ENCODE results near the gene PPARG. TPM values are rescaled to one million over a fixed set of nuclear protein-coding genes. Genes with fewer than 3 reads are reported as not detected.

The PPARG gene
- total RNA-seq, 6 donors from 2014 or later = 39.8 to 93.9 (median 52.7) TPM

DNA sequence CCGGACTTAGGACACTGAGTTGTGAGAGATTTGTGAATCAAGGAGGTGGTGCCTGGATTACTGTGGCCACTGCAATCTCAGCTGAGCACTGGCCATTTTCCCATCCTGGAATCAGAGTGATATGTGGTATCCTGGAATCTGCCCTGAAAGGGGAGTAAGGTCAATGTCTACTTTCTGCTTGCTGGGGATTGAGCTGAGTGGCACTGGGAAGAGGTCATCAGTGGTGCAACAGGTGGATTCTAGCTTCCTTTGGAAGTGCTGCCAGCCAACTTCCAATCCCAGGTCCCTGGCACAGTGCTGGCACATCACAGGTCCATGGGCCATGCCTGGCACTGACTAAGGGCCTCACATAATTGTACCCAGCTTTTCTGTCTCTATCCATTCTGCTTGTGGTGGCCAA, 174.8 kb downstream of the PPARG start:
- WGBS, 2 donors = 61 to 92% methylated on average over 1 of the region's 1 CpG
- no peak overlapping the region for H3K4me3 ChIP-seq

DNA sequence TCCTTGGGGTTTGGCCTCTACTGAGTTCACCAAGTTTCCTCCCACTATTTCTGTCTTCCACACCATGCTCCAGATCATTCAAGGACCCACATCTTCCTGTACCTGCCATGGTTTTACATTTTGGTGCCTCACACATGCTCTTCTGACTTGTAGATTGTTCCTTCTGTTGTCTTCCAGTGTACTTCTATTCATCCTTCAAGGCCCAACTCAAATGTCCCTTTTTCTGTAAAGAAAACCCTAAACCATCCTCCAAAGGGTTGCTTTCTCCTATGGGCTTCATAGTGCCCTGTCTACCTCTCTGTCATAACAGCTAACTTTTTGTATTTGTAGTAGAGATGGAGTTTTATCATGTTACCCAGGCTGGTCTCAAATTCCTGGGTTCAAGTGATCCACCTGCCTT, 175.3 kb downstream of the PPARG start:
- Histone ChIP-seq H3K4me1 (peaks cover 3 to 10% (median 7%) of the 10 kb centered on the region in 4 donors), H3K36me3 (no peaks in the 10 kb centered on the region)

More for the DNA sequence above, 174.8 kb downstream of the PPARG start:
- Histone ChIP-seq H3K27ac (peak overlapping the region in 1 of 4 donors; percentile 76), H3K27me3 (no peaks in the 10 kb centered on the region), H3K9me3 (no peaks in the 10 kb centered on the region), H3K36me3 (no peaks in the 10 kb centered on the region), H3K4me1 (peaks cover 3 to 10% (median 8%) of the 10 kb centered on the region in 4 donors)
- no peak for TF ChIP-seq EP300 (IDR thresholded peaks at IDR 0.05)
- TF ChIP-seq, protein P1, sequence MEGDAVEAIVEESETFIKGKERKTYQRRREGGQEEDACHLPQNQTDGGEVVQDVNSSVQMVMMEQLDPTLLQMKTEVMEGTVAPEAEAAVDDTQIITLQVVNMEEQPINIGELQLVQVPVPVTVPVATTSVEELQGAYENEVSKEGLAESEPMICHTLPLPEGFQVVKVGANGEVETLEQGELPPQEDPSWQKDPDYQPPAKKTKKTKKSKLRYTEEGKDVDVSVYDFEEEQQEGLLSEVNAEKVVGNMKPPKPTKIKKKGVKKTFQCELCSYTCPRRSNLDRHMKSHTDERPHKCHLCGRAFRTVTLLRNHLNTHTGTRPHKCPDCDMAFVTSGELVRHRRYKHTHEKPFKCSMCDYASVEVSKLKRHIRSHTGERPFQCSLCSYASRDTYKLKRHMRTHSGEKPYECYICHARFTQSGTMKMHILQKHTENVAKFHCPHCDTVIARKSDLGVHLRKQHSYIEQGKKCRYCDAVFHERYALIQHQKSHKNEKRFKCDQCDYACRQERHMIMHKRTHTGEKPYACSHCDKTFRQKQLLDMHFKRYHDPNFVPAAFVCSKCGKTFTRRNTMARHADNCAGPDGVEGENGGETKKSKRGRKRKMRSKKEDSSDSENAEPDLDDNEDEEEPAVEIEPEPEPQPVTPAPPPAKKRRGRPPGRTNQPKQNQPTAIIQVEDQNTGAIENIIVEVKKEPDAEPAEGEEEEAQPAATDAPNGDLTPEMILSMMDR (IDR thresholded peaks at IDR 0.05) = no peak
- TF ChIP-seq POLR2A (IDR thresholded peaks at IDR 0.05) = no peak
- no peak for TF ChIP-seq POLR2AphosphoS5 (IDR thresholded peaks at IDR 0.05)
- ATAC-seq (ENCODE audit: low FRiP score in 2 of 2) (no peak), DNase-seq (no peak)

DNA sequence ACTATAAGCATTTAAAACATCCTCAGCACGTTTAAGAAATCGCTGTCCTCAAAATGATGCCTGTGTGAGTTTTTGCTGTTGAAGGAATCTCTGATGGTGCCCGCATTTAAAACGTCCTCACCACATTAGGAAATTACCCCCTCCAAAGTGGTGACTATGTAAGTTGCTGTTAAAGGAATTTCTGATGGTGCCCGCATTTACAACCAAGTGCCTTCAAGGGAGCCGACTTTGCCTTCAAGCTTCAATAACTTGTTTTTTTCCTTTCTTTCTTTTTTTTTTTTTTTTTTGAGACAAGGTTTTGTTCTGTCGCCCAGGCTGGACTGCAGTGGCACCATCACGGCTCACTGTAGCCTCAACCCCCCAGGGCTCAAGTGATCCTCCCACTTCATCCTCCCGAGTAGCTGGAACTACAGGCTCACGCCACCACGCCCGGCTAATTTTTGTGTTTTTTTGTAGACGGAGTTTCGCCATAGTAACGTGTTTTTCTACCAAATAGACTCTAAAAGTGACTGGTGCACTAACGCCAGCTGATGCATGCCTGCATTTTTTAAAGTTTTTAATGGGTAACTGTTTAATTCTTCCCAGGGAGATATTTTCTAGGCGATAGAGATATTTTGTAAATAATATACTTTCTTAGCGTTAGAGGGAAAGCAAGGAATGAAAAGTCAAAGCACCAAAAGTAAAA, 176.4 kb downstream of the PPARG start:
- ATAC-seq (ENCODE audit: low FRiP score in 2 of 2) = no peak
- H3K4me3 ChIP-seq = no peak overlapping the region
- no peak for DNase-seq
- no peaks in the 10 kb centered on the region for H3K27me3 ChIP-seq
- 89% methylated on average over 18 of the region's 18 CpGs for WGBS, 2 donors
- peaks cover 3 to 10% (median 6%) of the 10 kb centered on the region in 4 donors for H3K4me1 ChIP-seq
- H3K27ac ChIP-seq = no peak overlapping the region
- H3K36me3 ChIP-seq = no peaks in the 10 kb centered on the region
- no peaks in the 10 kb centered on the region for H3K9me3 ChIP-seq
- TF ChIP-seq POLR2A (IDR thresholded peaks at IDR 0.05) = no peak
- TF ChIP-seq, protein P1 (IDR thresholded peaks at IDR 0.05) = no peak
- no peak for TF ChIP-seq POLR2AphosphoS5 (IDR thresholded peaks at IDR 0.05)
- TF ChIP-seq EP300 (IDR thresholded peaks at IDR 0.05) = no peak

More for the DNA sequence above, 175.3 kb downstream of the PPARG start:
- H3K27me3 ChIP-seq = no peaks in the 10 kb centered on the region
- no peaks in the 10 kb centered on the region for H3K9me3 ChIP-seq
- no peak for DNase-seq
- H3K4me3 ChIP-seq = no peak overlapping the region
- peak overlapping the region in 1 of 4 donors; percentile 76 for H3K27ac ChIP-seq
- TF ChIP-seq EP300 (IDR thresholded peaks at IDR 0.05) = no peak
- no peak for TF ChIP-seq POLR2AphosphoS5 (IDR thresholded peaks at IDR 0.05)
- TF ChIP-seq POLR2A (IDR thresholded peaks at IDR 0.05) = no peak
- TF ChIP-seq, protein P1 (IDR thresholded peaks at IDR 0.05) = no peak
- no peak for ATAC-seq (ENCODE audit: low FRiP score in 2 of 2)

DNA sequence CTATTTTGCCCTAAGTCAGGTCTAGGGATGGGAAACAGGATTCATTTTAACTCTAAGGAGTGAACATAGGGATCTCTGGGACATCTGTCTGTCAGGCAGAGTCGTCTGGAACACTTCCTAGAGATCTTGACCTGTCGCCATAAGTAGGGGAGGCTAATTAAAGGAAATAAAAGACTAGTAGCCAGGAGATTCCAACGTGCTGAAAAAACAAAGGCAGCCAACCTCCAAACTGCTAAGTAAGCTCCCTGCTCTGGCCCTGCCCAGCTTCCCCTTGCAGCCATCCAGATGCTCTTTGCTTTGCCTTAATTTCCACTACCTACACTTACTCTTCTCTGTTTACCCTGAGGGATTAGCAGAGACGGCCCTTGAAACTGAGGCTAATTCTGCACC, 177.0 kb downstream of the PPARG start:
- Histone ChIP-seq H3K36me3 (no peaks in the 10 kb centered on the region), H3K27ac (no peak overlapping the region), H3K4me1 (peaks cover 3 to 10% (median 6%) of the 10 kb centered on the region in 4 donors), H3K4me3 (no peak overlapping the region), H3K9me3 (no peaks in the 10 kb centered on the region), H3K27me3 (no peaks in the 10 kb centered on the region)
- 49 to 59% methylated on average over 4 of the region's 4 CpGs for WGBS, 2 donors
- no peak for ATAC-seq (ENCODE audit: low FRiP score in 2 of 2)
- DNase-seq = no peak
- TF ChIP-seq POLR2A (IDR thresholded peaks at IDR 0.05) (no peak), EP300 (IDR thresholded peaks at IDR 0.05) (no peak), POLR2AphosphoS5 (IDR thresholded peaks at IDR 0.05) (no peak)
- TF ChIP-seq, protein P1 (IDR thresholded peaks at IDR 0.05) = no peak

DNA sequence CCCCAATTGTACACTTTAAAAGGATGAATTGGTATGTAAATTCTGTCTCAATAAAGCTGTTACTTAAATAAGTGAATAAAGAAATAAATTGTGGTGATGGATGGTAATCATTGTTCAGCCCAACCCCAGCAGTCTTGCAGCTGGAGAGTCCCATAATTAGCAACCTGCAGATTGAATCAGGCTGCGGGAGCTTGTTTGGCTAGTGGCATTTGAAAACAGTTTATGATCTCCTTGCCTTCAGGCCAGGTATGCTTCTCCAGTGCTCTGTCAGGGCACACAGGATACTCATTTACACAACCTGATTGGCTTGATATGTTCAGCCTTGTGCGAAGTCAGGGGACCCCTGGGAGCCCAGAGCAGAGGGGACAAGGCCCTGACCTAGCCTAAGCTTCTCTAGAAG, 178.9 kb downstream of the PPARG start:
- no peak for DNase-seq
- no peaks in the 10 kb centered on the region for H3K27me3 ChIP-seq
- H3K4me1 ChIP-seq = no peaks in the 10 kb centered on the region
- 100% methylated on average over 2 of the region's 2 CpGs for WGBS, 2 donors
- no peak for ATAC-seq (ENCODE audit: low FRiP score in 2 of 2)
- no peaks in the 10 kb centered on the region for H3K36me3 ChIP-seq
- H3K9me3 ChIP-seq = no peaks in the 10 kb centered on the region
- TF ChIP-seq POLR2A (IDR thresholded peaks at IDR 0.05) (no peak), POLR2AphosphoS5 (IDR thresholded peaks at IDR 0.05) (no peak), EP300 (IDR thresholded peaks at IDR 0.05) (no peak)
- TF ChIP-seq, protein P1 (IDR thresholded peaks at IDR 0.05) = no peak
- H3K4me3 ChIP-seq = no peak overlapping the region
- no peak overlapping the region for H3K27ac ChIP-seq

All from upper lobe of left lung (tissue), 6 donors.